HG03457 (cell line): ENCODE data around the gene CHST6.
"Not testable (repeated sequence)": the region's sequence is repeated elsewhere in the genome, so short reads cannot be mapped to it uniquely, and the experiment has no call there.

ENCODE experiments used
- ATAC-seq: cut with Tn5 transposase; IDR thresholded peaks from one replicate; pipeline ENCODE4 v1.9.1; 2021; ENCODE audit warnings: moderate number of reproducible peaks; ENCODE audit not compliant: unreplicated experiment

Gene CHST6

DNA sequence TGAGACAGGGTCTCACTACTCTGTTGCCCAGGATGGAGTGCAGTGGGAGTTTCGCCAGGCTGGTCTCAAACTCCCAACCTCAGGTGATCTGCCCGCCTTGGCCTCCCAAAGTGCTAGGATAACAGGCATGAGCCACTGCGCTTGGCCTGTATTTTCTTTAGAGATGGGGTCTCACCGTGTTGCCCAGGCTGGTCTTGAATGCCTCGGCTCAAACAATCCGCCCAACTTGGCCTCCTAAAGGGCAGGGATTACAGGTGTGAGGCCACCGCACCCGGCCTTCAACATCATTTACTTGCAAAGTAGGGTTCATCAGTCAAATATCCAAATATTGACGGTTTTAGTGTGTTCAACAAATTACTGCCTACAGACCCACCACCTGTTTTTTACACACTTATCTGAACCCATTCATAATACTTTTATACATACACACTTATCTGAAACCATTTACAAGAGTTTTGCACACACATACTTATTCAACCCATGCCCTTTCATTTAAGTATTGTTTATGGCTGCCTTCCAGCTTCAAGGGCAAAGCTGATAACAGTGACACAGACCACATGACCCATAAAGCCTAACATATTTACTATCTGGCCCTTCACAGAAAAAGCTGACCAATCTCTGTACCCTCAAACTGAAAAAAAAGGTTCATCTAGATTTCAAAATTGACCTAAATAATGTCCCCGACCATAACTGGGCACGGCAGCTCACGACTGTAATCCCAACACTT lies 42.6 kb downstream of the CHST6 start:
- no peak for ATAC-seq

DNA sequence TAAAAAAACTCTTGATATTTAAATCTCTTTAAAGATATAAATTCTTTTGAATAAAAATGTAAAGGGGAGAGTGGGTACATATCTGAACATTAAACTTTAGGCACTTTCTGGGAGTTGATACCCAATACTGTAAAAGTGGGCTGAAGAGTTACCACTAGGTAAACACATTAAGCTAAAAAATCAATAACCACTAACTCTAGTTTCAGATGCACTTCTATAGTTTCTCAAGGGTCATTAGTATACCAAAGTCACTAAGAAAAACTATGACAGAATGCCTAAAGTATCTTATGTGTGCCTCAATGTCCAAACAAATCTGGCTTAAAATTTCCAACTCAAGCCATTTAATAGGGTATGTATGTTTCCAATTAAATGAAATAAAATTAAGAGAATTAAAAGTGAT lies 48.8 kb downstream of the CHST6 start:
- no peak for ATAC-seq

DNA sequence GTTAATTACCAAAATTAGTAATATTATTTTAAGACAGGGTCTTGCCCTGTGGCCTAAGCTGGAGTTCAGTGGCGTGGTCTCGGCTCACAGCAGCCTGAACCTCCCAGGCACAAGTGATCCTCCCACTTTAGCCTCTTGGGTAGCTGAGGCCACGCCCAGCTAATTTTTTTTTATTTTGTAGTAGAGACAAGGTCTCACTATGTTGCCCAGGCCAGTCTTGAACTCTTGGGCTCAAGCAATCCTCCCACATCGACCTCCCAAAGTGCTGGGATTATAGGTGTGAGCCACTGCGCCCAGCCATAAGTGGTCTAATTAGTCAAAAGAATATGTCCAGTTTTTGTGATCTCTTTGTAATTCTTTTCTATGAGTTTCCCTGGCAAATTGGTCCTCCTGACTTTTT lies 49.9 kb downstream of the CHST6 start:
- ATAC-seq, result no peak

DNA sequence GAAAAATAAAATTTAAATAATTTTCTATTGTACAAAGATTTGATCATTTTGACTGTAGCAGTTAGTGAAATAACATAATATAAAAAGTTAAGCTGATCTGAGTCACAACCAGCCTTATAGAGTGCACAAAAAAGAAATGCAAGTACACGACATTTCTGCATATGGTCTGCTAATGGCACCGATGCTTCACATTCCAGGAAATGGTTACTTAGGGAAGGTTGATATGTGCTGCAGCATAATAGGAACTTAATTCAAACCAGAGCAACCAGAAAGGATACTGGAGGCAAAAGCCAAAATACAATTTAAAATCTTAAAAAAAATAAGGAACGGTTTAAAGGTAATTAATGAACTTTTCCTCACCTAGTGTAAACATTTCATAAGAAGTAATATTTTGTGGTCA lies 51.9 kb downstream of the CHST6 start:
- ATAC-seq, result no peak

DNA sequence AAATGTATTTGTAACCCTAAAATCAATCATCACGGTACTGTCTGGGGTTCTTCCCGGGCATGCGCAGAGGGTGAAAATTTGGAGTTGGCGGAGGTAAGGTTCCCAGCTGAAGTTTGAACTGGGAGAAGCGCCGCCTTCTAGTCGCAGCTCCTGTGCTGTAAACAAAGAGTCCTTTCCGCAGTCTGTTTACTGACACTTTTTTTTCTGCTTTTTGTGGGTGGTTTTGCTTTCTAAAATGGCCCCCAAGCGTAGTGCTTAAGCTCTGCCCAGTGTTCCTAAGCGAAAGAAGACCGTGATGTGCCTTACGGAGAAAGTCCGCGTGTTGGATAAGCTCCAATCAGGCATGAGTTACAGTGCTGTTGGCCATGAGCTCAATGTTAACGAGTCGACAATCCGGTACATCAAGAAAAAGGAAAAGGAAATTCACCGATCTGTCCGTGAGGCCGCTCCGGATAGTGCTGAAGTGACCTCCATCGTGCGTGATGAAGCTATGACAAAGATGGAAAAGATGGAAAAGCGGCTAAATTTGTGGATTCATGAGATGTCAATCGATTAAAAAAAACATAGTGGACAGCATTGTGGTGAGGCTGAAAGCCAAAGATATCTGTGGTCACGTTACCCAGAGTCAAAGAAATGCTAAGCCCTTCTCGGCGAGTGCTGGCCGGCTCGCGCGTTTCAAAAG lies 61.4 kb downstream of the CHST6 start:
- peak; percentile 53 for ATAC-seq

DNA sequence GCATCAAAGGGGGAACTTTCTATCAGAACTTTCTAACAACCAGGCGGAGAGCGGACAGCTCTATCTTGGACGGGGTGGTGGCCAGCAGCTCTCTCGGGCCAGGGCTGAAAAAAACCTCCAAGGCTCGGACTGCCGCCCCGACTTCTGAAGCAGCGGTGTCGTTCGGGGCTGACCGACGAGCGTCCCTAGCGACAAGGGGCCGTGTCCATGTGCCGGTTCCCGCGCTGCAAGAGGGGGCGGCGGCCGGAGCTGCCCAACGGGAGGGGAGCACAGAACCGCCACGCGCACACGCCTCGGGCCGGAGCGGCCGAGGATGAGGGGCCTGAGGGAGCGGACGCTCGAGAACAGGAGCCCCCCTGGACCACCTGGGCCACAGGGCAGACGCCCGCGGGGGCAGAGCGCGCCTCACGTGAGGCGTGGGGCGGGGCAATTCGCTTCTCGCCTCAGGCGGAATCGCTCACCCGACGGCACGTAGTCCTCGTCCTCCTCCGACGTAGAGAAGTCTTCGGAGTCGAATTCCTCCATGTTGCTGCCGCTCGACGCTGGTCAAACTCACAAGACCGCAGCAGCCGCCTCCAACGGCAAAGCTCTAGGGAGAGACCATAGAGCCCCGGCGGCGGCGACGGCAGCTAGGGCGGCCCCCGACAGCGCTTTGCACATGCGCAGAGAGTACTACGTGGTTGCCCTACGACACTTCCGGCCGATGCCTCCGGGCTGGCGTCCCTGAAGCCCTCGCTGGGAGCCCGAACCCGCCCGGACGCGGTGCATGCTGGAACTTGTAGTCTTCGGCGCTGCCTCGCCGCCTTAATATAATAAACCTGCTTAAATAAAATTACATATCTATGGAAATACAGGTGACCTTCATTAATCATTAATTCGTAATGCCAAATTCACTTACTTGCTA lies 62.2 kb downstream of the CHST6 start, which contains the start of gene CFDP1:
Gene CFDP1 (minus strand): TSS at position 676 of the 904 bp plus-strand sequence. CDS start 151 bp downstream, at position 525.
- ATAC-seq, result peak; percentile 94

DNA sequence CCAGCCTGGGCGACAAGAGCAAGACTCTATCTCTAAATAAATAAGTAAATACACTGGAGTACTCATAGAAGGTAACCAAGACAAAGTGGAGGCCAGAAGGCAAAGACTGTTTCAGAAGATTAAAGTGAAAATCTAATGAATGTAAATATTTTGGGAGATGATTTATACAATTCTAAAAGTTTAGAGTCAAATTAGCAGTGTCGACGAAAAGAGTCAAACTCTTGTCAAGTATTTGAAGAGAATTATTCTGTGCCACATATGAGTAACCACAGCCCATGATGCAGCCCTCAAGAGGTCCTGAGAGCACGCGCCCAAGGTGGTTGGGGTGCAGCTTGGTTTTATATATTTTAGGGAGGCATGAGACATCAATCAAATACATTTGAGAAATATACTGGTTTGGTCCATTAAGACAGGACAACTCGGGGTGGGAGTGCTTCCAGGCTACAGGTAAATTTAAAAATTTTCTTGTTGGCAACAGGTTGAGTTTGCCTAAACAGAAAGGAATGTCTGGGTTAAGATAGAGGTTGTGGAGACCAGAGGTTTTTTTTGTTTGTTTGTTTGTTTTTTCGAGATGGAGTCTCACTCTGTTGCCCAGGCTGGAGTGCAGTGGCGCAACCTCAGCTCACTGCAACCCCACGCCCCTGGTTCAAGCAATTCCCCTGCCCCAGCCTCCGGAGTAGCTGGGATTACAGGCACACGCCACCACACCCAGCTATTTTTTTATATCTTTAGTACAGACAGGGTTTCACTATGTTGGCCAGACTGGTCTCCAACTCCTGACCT lies 65.4 kb downstream of the CHST6 start:
- ATAC-seq, result no peak

DNA sequence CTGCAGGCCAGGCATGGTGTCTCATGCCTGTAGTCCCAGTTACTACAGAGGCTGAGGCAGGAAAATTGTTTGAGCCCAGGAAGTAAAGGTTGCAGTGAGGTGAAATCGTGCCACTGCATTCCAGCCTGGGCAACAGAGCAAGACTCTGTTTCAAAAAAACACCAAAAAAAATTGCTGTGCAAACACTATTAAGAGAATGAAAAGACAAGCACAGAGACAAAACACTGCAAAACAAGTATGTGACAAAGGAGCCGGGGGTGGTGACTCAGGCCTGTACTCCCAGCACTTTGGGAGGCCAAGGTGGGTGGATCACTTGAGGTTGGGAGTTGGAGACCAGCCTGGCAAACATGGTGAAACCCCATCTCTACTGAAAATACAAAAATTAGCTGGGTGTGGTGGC lies 68.7 kb downstream of the CHST6 start:
- not testable (repeated sequence) for ATAC-seq

DNA sequence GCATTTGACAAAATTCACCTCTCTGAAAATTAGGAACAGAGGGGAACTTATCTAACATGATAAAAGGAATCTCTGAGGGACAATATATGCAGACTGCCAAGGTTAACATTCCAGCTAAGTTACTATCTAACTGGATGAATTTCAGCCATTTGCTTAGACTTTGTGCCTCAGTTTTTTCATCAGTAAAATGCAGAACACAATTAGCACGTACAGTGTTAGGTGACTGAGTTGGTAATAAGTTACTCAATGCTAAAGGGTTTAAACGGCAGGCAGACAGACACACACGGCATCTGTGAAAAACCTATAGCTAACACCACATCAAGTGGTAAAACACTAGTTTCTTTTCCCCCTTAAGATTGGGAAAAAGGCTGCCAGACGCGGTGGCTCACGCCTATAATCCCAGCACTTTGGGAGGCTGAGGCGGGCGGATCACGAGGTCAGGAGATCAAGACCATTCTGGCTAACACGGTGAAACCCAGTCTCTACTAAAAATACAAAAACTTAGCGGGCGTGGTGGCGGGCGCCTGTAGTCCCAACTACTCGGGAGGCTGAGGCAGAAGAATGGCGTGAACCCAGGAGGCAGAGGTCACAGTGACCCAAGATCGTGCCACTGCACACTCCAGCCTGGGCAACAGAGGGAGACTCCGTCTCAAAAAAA lies 71.0 kb downstream of the CHST6 start:
- not testable (repeated sequence) for ATAC-seq

DNA sequence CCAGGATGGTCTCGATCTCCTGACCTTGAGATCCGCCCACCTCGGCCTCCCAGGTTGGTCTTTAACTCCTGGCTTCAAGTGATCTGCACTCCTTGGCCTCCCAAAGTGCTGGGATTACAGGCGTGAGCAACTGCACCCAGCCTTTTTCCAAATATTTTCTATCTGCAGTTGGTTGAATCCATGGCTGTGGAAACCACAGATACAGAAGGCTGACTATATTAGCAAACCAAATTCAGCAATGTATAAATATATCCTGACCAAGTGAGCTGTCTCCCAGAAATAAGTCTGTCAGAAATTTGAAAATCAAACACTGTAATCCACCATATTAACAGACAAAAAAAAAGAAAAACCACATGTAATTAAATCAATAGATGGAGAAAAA lies 71.5 kb downstream of the CHST6 start:
- ATAC-seq, result no peak
